Stimulated activated naive CD8-positive, alpha-beta T cell treated with anti-CD3 and anti-CD28 coated beads, Interleukin-15, Interleukin-2, amounts not matched to agents 100 ng/mL and 50 ng/mL, for 24 hours (primary cell): Measurements from ENCODE around the gene SPRED1.
"Not testable (repeated sequence)": the region's sequence is repeated elsewhere in the genome, so short reads cannot be mapped to it uniquely, and the experiment has no call there.

Source experiments
- H3K27ac Mint-ChIP-seq: one replicate; pipeline ENCODE4 v1.8.0; 2021; ENCODE audit warnings: mild to moderate bottlenecking, mixed read lengths
- H3K27me3 Mint-ChIP-seq: one replicate; pipeline ENCODE4 v1.8.0; 2021; ENCODE audit warnings: mixed read lengths
- H3K36me3 Mint-ChIP-seq: one replicate; pipeline ENCODE4 v1.8.0; 2021; ENCODE audit warnings: low read depth, mixed read lengths
- H3K4me1 Mint-ChIP-seq: one replicate; pipeline ENCODE4 v1.8.0; 2021; ENCODE audit warnings: low read depth, mixed read lengths
- H3K4me3 Mint-ChIP-seq: one replicate; pipeline ENCODE4 v1.8.0; 2021; ENCODE audit warnings: mild to moderate bottlenecking, mixed read lengths
- H3K9me3 Mint-ChIP-seq: one replicate; pipeline ENCODE4 v1.8.0; 2021; ENCODE audit warnings: mixed read lengths

Gene SPRED1

GRCh38 chr15:38224486-38224885 is 28.1 kb upstream of the SPRED1 start:
- Mint-ChIP-seq H3K36me3 (no peaks in the 10 kb centered on the region), H3K27ac (no peak overlapping the region), H3K27me3 (peaks cover 16% of the 10 kb centered on the region), H3K9me3 (no peaks in the 10 kb centered on the region), H3K4me3 (no peak overlapping the region), H3K4me1 (no peaks in the 10 kb centered on the region)

GRCh38 chr15:38225381-38225780 is 27.3 kb upstream of the SPRED1 start:
- no peaks in the 10 kb centered on the region for H3K4me1 Mint-ChIP-seq
- H3K27me3 Mint-ChIP-seq: peaks cover 13% of the 10 kb centered on the region
- H3K9me3 Mint-ChIP-seq: no peaks in the 10 kb centered on the region
- H3K27ac Mint-ChIP-seq: no peak overlapping the region
- H3K36me3 Mint-ChIP-seq: no peaks in the 10 kb centered on the region
- H3K4me3 Mint-ChIP-seq: no peak overlapping the region

- H3K27ac Mint-ChIP-seq: no peak overlapping the region
- no peaks in the 10 kb centered on the region for H3K36me3 Mint-ChIP-seq
- H3K4me3 Mint-ChIP-seq: no peak overlapping the region
- no peaks in the 10 kb centered on the region for H3K9me3 Mint-ChIP-seq
- H3K4me1 Mint-ChIP-seq: no peaks in the 10 kb centered on the region
- H3K27me3 Mint-ChIP-seq: peaks cover 11% of the 10 kb centered on the region
These were observed 25.9 kb upstream of the SPRED1 start for GRCh38 chr15:38226608-38227266.

- no peak overlapping the region for H3K27ac Mint-ChIP-seq
- peaks cover 12% of the 10 kb centered on the region for H3K27me3 Mint-ChIP-seq
- H3K4me1 Mint-ChIP-seq: no peaks in the 10 kb centered on the region
- H3K36me3 Mint-ChIP-seq: no peaks in the 10 kb centered on the region
- H3K9me3 Mint-ChIP-seq: no peaks in the 10 kb centered on the region
- no peak overlapping the region for H3K4me3 Mint-ChIP-seq
These were observed 24.7 kb upstream of the SPRED1 start for GRCh38 chr15:38227941-38228340.

GRCh38 chr15:38228618-38229017 is 24.0 kb upstream of the SPRED1 start:
- Mint-ChIP-seq H3K27ac (no peak overlapping the region), H3K4me3 (no peak overlapping the region), H3K36me3 (no peaks in the 10 kb centered on the region), H3K9me3 (no peaks in the 10 kb centered on the region), H3K4me1 (no peaks in the 10 kb centered on the region), H3K27me3 (peaks cover 15% of the 10 kb centered on the region)

GRCh38 chr15:38229705-38230310 is 22.8 kb upstream of the SPRED1 start:
- Mint-ChIP-seq H3K4me3 (no peak overlapping the region), H3K4me1 (no peaks in the 10 kb centered on the region), H3K27ac (no peak overlapping the region), H3K27me3 (peaks cover 17% of the 10 kb centered on the region), H3K36me3 (no peaks in the 10 kb centered on the region), H3K9me3 (no peaks in the 10 kb centered on the region)

- Mint-ChIP-seq H3K27ac (no peak overlapping the region), H3K4me1 (no peaks in the 10 kb centered on the region), H3K27me3 (peaks cover 20% of the 10 kb centered on the region), H3K4me3 (no peak overlapping the region), H3K9me3 (no peaks in the 10 kb centered on the region), H3K36me3 (no peaks in the 10 kb centered on the region)
These were observed 21.2 kb upstream of the SPRED1 start for GRCh38 chr15:38231436-38231835.

GRCh38 chr15:38237021-38237420 is 15.6 kb upstream of the SPRED1 start:
- peaks cover 32% of the 10 kb centered on the region for H3K27me3 Mint-ChIP-seq
- H3K27ac Mint-ChIP-seq, H3K36me3 Mint-ChIP-seq, H3K9me3 Mint-ChIP-seq, H3K4me1 Mint-ChIP-seq, H3K4me3 Mint-ChIP-seq: not testable (repeated sequence)

GRCh38 chr15:38238311-38238710 is 14.3 kb upstream of the SPRED1 start:
- Mint-ChIP-seq H3K4me3 (no peak overlapping the region), H3K9me3 (no peaks in the 10 kb centered on the region), H3K4me1 (no peaks in the 10 kb centered on the region), H3K27me3 (peaks cover 37% of the 10 kb centered on the region), H3K27ac (no peak overlapping the region), H3K36me3 (no peaks in the 10 kb centered on the region)

- peaks cover 46% of the 10 kb centered on the region for H3K27me3 Mint-ChIP-seq
- no peaks in the 10 kb centered on the region for H3K36me3 Mint-ChIP-seq
- H3K4me3 Mint-ChIP-seq: no peak overlapping the region
- H3K27ac Mint-ChIP-seq: no peak overlapping the region
- H3K9me3 Mint-ChIP-seq: no peaks in the 10 kb centered on the region
- H3K4me1 Mint-ChIP-seq: no peaks in the 10 kb centered on the region
These were observed 10.6 kb upstream of the SPRED1 start for GRCh38 chr15:38242055-38242454.

- Mint-ChIP-seq H3K36me3 (no peaks in the 10 kb centered on the region), H3K27me3 (peaks cover 48% of the 10 kb centered on the region), H3K4me1 (no peaks in the 10 kb centered on the region), H3K27ac (no peak overlapping the region), H3K9me3 (no peaks in the 10 kb centered on the region), H3K4me3 (no peak overlapping the region)
These were observed 9.2 kb upstream of the SPRED1 start for GRCh38 chr15:38243278-38244055.

- H3K4me3 Mint-ChIP-seq: no peak overlapping the region
- no peaks in the 10 kb centered on the region for H3K36me3 Mint-ChIP-seq
- H3K27me3 Mint-ChIP-seq: peaks cover 66% of the 10 kb centered on the region
These were observed 5.3 kb upstream of the SPRED1 start for GRCh38 chr15:38247336-38247735.

GRCh38 chr15:38253351-38253781 is 730 bp downstream of the SPRED1 start:
- Mint-ChIP-seq H3K27me3 (peaks cover 30% of the 10 kb centered on the region), H3K27ac (peak overlapping the region; percentile 82), H3K9me3 (no peaks in the 10 kb centered on the region), H3K4me1 (peaks cover 24% of the 10 kb centered on the region), H3K36me3 (no peaks in the 10 kb centered on the region), H3K4me3 (peak overlapping the region; percentile 91)

More at GRCh38 chr15:38247336-38247735, 5.3 kb upstream of the SPRED1 start:
- Mint-ChIP-seq H3K9me3 (no peaks in the 10 kb centered on the region), H3K4me1 (peaks cover 7% of the 10 kb centered on the region), H3K27ac (no peak overlapping the region)

GRCh38 chr15:38254051-38254883 is 1.6 kb downstream of the SPRED1 start:
- peaks cover 24% of the 10 kb centered on the region for H3K4me1 Mint-ChIP-seq
- H3K27me3 Mint-ChIP-seq: peaks cover 25% of the 10 kb centered on the region
- peak overlapping the region; percentile 53 for H3K27ac Mint-ChIP-seq
- no peaks in the 10 kb centered on the region for H3K9me3 Mint-ChIP-seq
- H3K36me3 Mint-ChIP-seq: no peaks in the 10 kb centered on the region
- peak overlapping the region; percentile 91 for H3K4me3 Mint-ChIP-seq

- no peaks in the 10 kb centered on the region for H3K36me3 Mint-ChIP-seq
- no peak overlapping the region for H3K4me3 Mint-ChIP-seq
- H3K9me3 Mint-ChIP-seq: no peaks in the 10 kb centered on the region
- peaks cover 24% of the 10 kb centered on the region for H3K4me1 Mint-ChIP-seq
- peaks cover 12% of the 10 kb centered on the region for H3K27me3 Mint-ChIP-seq
- H3K27ac Mint-ChIP-seq: no peak overlapping the region
These were observed 3.1 kb downstream of the SPRED1 start for GRCh38 chr15:38255690-38256089.
